Gastroesophageal sphincter (tissue), 4 donors: Measurements from ENCODE around the gene IGF2. TPM values are rescaled to one million over a fixed set of nuclear protein-coding genes. Genes with fewer than 3 reads are reported as not detected.

Experiments used
- ATAC-seq: fragments of 150-250 bp; one replicate; pipeline ENCODE4 v1.9.1; 2016; ENCODE audit warnings: mild to moderate bottlenecking, moderate library complexity
- H3K27ac ChIP-seq, 4 donors: fragments of 200-600 bp; sonication (generic) in 3 of 4; 1 replicate in 3 of 4; 2 replicates in 1 of 4; pipeline ENCODE4 v1.5.1; 2016 to 2019
- H3K27me3 ChIP-seq: fragments of 200-600 bp; sonication (generic); one replicate; pipeline ENCODE4 v1.5.1; 2019
- H3K36me3 ChIP-seq, 2 donors: fragments of 200-600 bp; sonication (generic); one replicate each; pipeline ENCODE4 v1.5.1; 2019; ENCODE audit warnings: control low read depth in 1 of 2
- H3K4me1 ChIP-seq, 3 donors: fragments of 200-600 bp; sonication (generic); 1 replicate in 2 of 3; 2 replicates in 1 of 3; pipeline ENCODE4 v1.5.1; 2016 to 2019; ENCODE audit warnings: control low read depth in 2 of 3
- H3K4me3 ChIP-seq, 2 donors: fragments of 200-600 bp; sonication (generic); one replicate each; pipeline ENCODE4 v1.5.1; 2019; ENCODE audit warnings: mild to moderate bottlenecking in 1 of 2, moderate library complexity in 1 of 2
- H3K9me3 ChIP-seq, 3 donors: fragments of 200-600 bp; sonication (generic); one replicate each; pipeline ENCODE4 v1.5.1; 2017 to 2019; ENCODE audit warnings: control low read depth in 2 of 3
- CTCF ChIP-seq, 4 experiments: fragments of 200-600 bp in 2 of 4; fragments of 450-650 bp in 2 of 4; sonication (generic) in 1 of 4; IDR thresholded peaks; one replicate each; pipeline ENCODE4 v1.5.1; 2017 to 2019; ENCODE audit warnings: antibody characterized with exemption in 4 of 4, mild to moderate bottlenecking in 2 of 4, moderate library complexity in 2 of 4
- EP300 ChIP-seq: sonication (generic); formaldehyde crosslinking; IDR thresholded peaks from one replicate; pipeline ENCODE4 v1.6.1; 2017; ENCODE audit warnings: antibody characterized with exemption, mild to moderate bottlenecking
- POLR2A ChIP-seq, 2 donors: fragments of 450-650 bp; IDR thresholded peaks; one replicate each; pipeline ENCODE4 v1.6.1; 2017; ENCODE audit warnings: antibody characterized with exemption in 2 of 2, mild to moderate bottlenecking in 2 of 2, moderate library complexity in 1 of 2
- POLR2AphosphoS5 ChIP-seq: sonication (generic); formaldehyde crosslinking; IDR thresholded peaks from one replicate; pipeline ENCODE4 v1.6.1; 2017; ENCODE audit warnings: antibody characterized with exemption
- WGBS, 2 donors: methylation state at CpG; one replicate each; pipeline ENCODE4 v1.1.5; 2018; ENCODE audit warnings: low coverage in 1 of 2; 5-methylcytosine and 5-hydroxymethylcytosine counted together
- total RNA-seq, 4 donors: library from RNA; depleted of rRNA; stranded (reverse); fragments of >200 nt; gene quantifications; one replicate each; pipeline ENCODE4 v1.1.0, GENCODE V29; 2016

IGF2 gene
- total RNA-seq, 4 donors from 2014 or later, result 8.7 to 49.5 (median 28.7) TPM

DNA sequence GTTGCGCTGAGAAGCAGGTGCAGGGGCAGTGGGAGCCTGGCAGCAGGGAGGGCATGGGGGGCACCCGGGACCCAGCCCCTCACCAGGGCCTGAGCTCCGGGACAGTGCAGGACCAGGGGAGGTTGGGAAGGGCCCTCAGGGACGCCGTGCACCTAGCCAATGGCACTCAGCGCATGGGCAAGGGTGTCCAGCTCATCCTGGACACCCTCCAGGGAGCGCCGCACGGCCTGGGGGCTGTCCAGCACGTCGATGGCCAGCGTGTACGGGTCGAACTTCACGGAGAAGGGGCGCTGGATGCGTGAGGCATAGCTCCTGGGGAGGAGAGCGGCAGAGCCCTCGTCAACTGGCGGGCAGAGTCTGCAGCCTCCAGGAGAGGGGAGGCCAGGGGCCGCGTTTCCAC, 24.9 kb upstream of the IGF2 start:
- TF ChIP-seq POLR2AphosphoS5 (no peak), EP300 (no peak), POLR2A (IDR thresholded peaks at IDR 0.05) (no peak), CTCF (IDR thresholded peaks at IDR 0.05) (no peak)
- peaks cover 84% of the 10 kb centered on the region for H3K27me3 ChIP-seq
- 40% methylated on average over 1 of the region's 22 CpGs; no CpG with 5 or more reads in 1 of the 2 donors for WGBS, 2 donors
- H3K4me1 ChIP-seq, result peaks cover 0 to 10% (median 7%) of the 10 kb centered on the region in 3 donors
- ATAC-seq, result no peak
- no peak overlapping the region for H3K27ac ChIP-seq
- no peaks in the 10 kb centered on the region for H3K36me3 ChIP-seq
- H3K9me3 ChIP-seq, result no peaks in the 10 kb centered on the region
- no peak overlapping the region for H3K4me3 ChIP-seq

DNA sequence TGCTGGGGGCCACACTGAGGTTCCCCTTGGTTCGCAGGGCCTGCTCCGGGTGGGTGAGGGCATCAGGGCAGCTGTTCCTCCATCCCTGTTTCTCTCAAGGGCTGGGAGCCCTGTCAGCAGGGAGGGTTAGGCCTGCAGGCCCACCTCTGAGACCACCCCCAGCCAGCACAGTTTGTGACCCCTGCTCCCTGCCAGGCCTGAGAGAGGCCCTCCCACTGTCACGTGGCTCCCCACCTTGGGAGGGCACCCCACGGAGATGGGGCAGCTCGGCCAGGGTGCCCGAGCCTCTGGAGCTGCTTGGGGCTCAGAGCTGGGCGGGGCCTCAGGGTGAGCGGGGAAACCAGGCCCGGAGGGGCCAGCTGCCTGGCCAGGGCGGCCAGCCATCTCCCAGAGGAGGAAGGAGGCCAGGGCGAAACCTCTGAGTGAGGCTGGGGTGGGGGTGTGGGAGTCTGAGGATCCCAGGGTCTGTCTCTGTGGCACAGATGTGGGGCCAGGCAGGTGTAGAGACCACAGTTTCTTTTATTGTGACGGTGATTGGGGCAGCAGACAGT, 24.3 kb upstream of the IGF2 start:
- H3K27me3 ChIP-seq, result peaks cover 84% of the 10 kb centered on the region
- peaks cover 0 to 10% (median 7%) of the 10 kb centered on the region in 3 donors for H3K4me1 ChIP-seq
- H3K36me3 ChIP-seq, result no peaks in the 10 kb centered on the region
- whole genome bisulfite sequencing, 2 donors, result no CpG with 5 or more reads among the region's 12 CpGs
- no peak overlapping the region for H3K4me3 ChIP-seq
- H3K9me3 ChIP-seq, result no peaks in the 10 kb centered on the region
- H3K27ac ChIP-seq, result no peak overlapping the region
- no peak for ATAC-seq
- TF ChIP-seq EP300, result no peak
- no peak for TF ChIP-seq POLR2A (IDR thresholded peaks at IDR 0.05)
- no peak for TF ChIP-seq CTCF (IDR thresholded peaks at IDR 0.05)
- no peak for TF ChIP-seq POLR2AphosphoS5

GRCh38 chr11:2160736-2161259, 21.6 kb upstream of the IGF2 start, which contains the start of gene INS:
Gene INS (minus strand): TSS chr11:2161209. CDS start chr11:2160971, 238 bp downstream.
- Histone ChIP-seq H3K27ac (no peak within 1 kb of the TSS), H3K4me3 (no peak within 1 kb of the TSS), H3K27me3 (peaks cover 84% of the 10 kb centered on the region), H3K36me3 (no peaks in the 10 kb centered on the region), H3K4me1 (peaks cover 0 to under 1% (median 0%) of the 10 kb centered on the region in 3 donors), H3K9me3 (no peaks in the 10 kb centered on the region)
- TF ChIP-seq EP300 (no peak), POLR2AphosphoS5 (no peak), POLR2A (IDR thresholded peaks at IDR 0.05) (no peak), CTCF (IDR thresholded peaks at IDR 0.05) (no peak)
- ATAC-seq, result no peak
- no CpG with 5 or more reads among the region's 13 CpGs for WGBS, 2 donors

- Histone ChIP-seq H3K36me3 (no peaks in the 10 kb centered on the region), H3K4me1 (no peaks in the 10 kb centered on the region), H3K9me3 (no peaks in the 10 kb centered on the region), H3K27me3 (peaks cover 78% of the 10 kb centered on the region), H3K4me3 (no peak overlapping the region), H3K27ac (no peak overlapping the region)
- WGBS, 2 donors, result 75% methylated on average over 6 of the region's 36 CpGs; no CpG with 5 or more reads in 1 of the 2 donors
- no peak for TF ChIP-seq EP300
- TF ChIP-seq POLR2AphosphoS5, result no peak
- TF ChIP-seq CTCF (IDR thresholded peaks at IDR 0.05), result no peak
- no peak for TF ChIP-seq POLR2A (IDR thresholded peaks at IDR 0.05)
- ATAC-seq, result no peak
These were observed 20.6 kb upstream of the IGF2 start for GRCh38 chr11:2159536-2160413.
